Epithelial cell of proximal tubule (primary cell): ENCODE data around the gene GOLT1B. TPM values are rescaled to one million over a fixed set of nuclear protein-coding genes. Genes with fewer than 3 reads are reported as not detected.
A peak's percentile ranks its signal among the peaks of the same experiment; 100 is the strongest.

Experiments used
- DNase-seq: peaks from one replicate; pipeline ENCODE4 v3.0.0-alpha.2; 2011; ENCODE audit warnings: low read depth
- H3K4me3 ChIP-seq: 2 replicates; pipeline ENCODE4 v1.5.1; 2011; ENCODE audit warnings: low read depth, mild to moderate bottlenecking, low read length
- total RNA-seq: library from RNA; depleted of rRNA; stranded (reverse); fragments of >200 nt; gene quantifications from 2 replicates; pipeline ENCODE4 v1.2.3, GENCODE V29; 2015
- TF ChIP-seq, protein P1 (sequence below): conservative IDR thresholded peaks from 2 replicates; pipeline ENCODE4 v1.5.1; 2012; ENCODE audit warnings: low read depth, mild to moderate bottlenecking, low read length

Gene GOLT1B
- total RNA-seq, 1 donor from 2014 or later: 40.0 TPM

DNA sequence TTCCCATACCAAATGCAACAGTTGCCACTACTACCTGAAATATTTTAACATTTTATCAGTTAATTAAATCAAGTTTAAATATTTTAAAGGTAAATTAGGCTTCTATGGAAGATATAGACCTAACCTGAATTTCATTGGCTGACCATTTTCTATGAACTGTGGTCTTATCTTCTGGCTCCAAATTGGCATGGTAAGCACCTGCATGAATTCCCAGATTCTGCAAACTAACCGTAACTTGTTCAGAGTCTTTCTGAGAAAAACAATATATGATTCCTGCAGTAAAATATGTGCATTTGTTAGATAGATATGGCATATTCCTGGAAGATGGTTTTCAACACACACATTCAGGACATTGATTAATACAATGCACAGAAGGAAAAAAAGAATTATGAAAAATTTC, 26.0 kb upstream of the GOLT1B start:
- TF ChIP-seq, protein P1, sequence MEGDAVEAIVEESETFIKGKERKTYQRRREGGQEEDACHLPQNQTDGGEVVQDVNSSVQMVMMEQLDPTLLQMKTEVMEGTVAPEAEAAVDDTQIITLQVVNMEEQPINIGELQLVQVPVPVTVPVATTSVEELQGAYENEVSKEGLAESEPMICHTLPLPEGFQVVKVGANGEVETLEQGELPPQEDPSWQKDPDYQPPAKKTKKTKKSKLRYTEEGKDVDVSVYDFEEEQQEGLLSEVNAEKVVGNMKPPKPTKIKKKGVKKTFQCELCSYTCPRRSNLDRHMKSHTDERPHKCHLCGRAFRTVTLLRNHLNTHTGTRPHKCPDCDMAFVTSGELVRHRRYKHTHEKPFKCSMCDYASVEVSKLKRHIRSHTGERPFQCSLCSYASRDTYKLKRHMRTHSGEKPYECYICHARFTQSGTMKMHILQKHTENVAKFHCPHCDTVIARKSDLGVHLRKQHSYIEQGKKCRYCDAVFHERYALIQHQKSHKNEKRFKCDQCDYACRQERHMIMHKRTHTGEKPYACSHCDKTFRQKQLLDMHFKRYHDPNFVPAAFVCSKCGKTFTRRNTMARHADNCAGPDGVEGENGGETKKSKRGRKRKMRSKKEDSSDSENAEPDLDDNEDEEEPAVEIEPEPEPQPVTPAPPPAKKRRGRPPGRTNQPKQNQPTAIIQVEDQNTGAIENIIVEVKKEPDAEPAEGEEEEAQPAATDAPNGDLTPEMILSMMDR: no peak
- no peak overlapping the region for H3K4me3 ChIP-seq
- no peak for DNase-seq

DNA sequence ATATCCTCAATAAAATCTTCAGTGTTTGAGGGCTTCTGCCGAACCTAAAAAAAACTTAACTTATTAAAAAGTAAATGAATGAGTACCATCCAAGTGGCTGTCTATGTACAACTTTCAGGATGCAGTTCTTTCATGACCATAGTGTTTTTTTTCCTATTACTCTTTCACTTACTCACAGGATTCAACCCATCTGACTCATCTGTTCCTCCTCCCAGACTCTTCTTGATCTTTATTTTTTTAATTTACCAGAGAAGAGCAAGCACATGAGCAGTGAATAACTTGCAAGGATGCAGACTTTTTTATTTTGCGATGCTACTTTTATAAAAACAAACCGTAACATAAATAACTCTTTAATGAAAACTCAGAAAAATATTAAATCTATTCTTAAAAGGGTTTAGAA, 24.6 kb upstream of the GOLT1B start:
- TF ChIP-seq, protein P1: no peak
- no peak for DNase-seq
- no peak overlapping the region for H3K4me3 ChIP-seq

DNA sequence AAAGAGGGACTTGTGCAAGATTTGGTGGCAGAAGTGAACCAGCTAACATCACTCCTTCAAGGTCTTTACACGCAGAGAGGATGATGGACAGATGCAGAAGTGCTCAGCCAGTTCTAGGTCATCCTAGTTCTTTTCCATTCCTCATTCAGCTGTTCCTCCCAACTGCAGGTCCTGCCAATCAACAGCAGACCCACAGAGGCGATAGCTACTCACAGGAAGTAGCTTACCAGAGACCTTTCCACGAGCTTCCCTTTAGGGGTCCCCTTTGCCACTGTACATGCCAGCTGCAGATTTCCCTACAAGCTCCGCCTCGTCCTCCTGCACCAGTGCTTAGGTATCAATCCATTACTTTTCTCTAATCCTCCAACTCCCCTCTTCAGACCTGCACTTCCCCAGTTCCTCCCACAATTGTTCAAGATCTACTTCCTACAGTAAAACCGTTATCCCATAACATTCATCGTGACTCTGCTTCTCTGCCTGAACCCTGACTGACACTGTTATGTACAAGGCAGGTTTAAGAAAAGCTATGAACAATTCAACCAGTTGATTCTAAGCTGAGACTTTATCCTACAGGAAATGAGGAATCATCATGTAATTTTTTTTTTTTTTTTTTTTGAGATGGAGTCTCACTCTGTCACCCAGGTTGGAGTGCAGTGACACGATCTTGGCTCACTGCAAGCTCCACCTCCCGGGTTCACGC, 22.7 kb upstream of the GOLT1B start:
- no peak overlapping the region for H3K4me3 ChIP-seq
- DNase-seq: no peak
- TF ChIP-seq, protein P1: no peak

DNA sequence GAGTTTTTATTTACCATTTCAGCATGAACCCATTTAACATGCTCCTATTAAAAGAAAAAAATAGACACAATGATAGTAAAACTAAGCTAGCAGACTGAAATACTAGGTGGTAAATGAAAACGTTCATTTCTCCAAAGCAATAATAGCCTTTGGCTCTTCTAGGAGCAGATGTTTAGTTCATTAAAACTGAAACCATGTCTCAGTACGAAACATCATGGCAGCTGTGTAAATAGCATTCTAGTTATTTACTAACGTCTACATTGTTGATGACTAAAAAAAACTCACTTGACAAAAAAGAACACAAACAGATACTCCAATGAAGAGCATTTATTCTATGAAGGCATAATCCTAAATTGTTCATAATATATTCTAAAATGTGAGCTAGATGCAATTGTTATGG, 18.1 kb upstream of the GOLT1B start:
- H3K4me3 ChIP-seq: no peak overlapping the region
- DNase-seq: no peak
- TF ChIP-seq, protein P1: no peak

DNA sequence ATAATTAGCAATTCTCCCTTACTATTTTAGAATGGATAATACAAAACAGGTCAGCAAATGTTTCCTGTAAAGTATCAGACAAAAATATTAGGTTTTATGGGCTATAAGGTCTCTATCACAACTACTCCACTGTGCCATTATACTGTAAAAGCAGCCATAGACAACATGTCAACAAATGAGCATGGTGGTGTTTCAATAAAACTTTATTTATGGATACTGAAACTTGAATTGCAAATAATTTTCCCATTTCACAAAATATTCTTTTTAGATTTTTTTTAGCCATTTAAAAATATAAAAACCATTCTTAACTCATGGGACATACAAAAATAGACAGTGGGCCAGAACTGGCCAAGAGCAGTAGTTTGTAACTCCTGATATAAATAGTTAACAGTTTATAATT, 15.6 kb upstream of the GOLT1B start:
- TF ChIP-seq, protein P1: no peak
- H3K4me3 ChIP-seq: no peak overlapping the region
- DNase-seq: no peak

DNA sequence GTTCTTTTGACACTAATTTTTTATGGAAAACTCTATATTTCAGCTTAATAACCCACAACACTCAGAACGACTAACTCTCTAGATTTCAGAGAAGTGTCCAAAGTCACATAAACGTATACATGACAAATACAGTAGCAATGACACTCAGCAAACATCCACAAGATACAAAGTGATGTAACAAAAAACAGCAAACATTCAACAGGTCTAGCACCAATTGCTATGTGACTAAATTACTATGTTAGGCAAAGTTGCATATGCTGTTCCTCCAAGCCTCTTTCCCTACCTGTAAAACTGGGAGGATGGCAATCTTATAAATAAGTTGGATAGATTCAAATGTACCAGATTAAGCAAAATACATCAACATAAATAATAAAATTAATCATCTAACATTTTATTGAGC, 1.8 kb upstream of the GOLT1B start:
- H3K4me3 ChIP-seq: peak overlapping the region; percentile 98
- no peak for DNase-seq
- TF ChIP-seq, protein P1: no peak

DNA sequence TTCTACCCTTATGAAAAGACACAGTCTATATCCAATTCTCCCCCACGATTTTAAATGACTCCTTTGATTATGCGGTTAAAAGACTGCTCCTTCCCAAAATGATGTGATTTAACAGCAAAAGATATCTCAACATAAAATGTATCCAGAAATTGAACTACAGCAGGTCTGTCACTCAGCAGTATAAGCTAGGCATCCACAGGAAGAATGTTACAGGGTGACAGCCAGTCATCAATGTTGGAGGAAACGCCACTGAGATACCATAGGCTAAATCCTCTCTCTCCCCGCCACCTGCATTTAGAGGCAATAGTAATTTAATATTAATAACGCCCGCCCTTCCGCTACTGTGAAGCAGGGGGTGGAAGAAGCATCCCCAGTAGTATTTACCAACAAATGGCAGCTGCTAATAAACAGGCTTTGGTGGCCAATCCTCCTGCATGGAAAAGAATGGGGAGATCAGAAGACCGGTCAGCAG, 767 bp upstream of the GOLT1B start:
- TF ChIP-seq, protein P1: no peak
- no peak for DNase-seq
- H3K4me3 ChIP-seq: peak overlapping the region; percentile 98
